ENCODE measurements around the gene CCR9. TPM values are rescaled to one million over a fixed set of nuclear protein-coding genes. Genes with fewer than 3 reads are reported as not detected.

Gene CCR9
- total RNA-seq, 1 donor from 2014 or later = not detected

- no peak overlapping the region for H3K27ac Mint-ChIP-seq (ENCODE audit: unreplicated experiment)
- no peaks in the 10 kb centered on the region for H3K4me1 Mint-ChIP-seq (ENCODE audit: low read depth, unreplicated experiment)
Observed at GRCh38 chr3:45873638-45874037, 12.7 kb upstream of the CCR9 start.

GRCh38 chr3:45874677-45875346 is 11.5 kb upstream of the CCR9 start:
- Mint-ChIP-seq H3K27me3 (ENCODE audit: low read depth, unreplicated experiment) (peaks cover 12% of the 10 kb centered on the region), H3K4me3 (ENCODE audit: unreplicated experiment) (no peak overlapping the region), H3K27ac (ENCODE audit: unreplicated experiment) (no peak overlapping the region), H3K9me3 (ENCODE audit: unreplicated experiment) (peaks cover 2% of the 10 kb centered on the region), H3K36me3 (ENCODE audit: low read depth, unreplicated experiment) (no peaks in the 10 kb centered on the region), H3K4me1 (ENCODE audit: low read depth, unreplicated experiment) (no peaks in the 10 kb centered on the region)
- Histone ChIP-seq H4K20me1 (ENCODE audit: insufficient read depth, low read length) (no peaks in the 10 kb centered on the region), H3K27ac (ENCODE audit: low read depth, low read length) (no peak overlapping the region), H3K27me3 (ENCODE audit: insufficient read depth, low read length) (peaks cover 4% of the 10 kb centered on the region), H3K4me3 (ENCODE audit: insufficient read depth, low read depth, low read length) (no peak overlapping the region), H3K36me3 (ENCODE audit: insufficient read depth, low read length) (no peaks in the 10 kb centered on the region), H3K9me3 (ENCODE audit: insufficient read depth, low read depth, low read length) (no peaks in the 10 kb centered on the region), H3K4me1 (ENCODE audit: insufficient read depth, low read length) (no peaks in the 10 kb centered on the region), H3K4me2 (ENCODE audit: low read length) (no peak overlapping the region), H3K9ac (ENCODE audit: low read length) (no peak overlapping the region), H3K79me2 (ENCODE audit: insufficient read depth, low read length) (no peaks in the 10 kb centered on the region), H2AFZ (ENCODE audit: low read depth, low read length) (no peak overlapping the region)
- TF ChIP-seq, protein P1, sequence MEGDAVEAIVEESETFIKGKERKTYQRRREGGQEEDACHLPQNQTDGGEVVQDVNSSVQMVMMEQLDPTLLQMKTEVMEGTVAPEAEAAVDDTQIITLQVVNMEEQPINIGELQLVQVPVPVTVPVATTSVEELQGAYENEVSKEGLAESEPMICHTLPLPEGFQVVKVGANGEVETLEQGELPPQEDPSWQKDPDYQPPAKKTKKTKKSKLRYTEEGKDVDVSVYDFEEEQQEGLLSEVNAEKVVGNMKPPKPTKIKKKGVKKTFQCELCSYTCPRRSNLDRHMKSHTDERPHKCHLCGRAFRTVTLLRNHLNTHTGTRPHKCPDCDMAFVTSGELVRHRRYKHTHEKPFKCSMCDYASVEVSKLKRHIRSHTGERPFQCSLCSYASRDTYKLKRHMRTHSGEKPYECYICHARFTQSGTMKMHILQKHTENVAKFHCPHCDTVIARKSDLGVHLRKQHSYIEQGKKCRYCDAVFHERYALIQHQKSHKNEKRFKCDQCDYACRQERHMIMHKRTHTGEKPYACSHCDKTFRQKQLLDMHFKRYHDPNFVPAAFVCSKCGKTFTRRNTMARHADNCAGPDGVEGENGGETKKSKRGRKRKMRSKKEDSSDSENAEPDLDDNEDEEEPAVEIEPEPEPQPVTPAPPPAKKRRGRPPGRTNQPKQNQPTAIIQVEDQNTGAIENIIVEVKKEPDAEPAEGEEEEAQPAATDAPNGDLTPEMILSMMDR (IDR thresholded peaks at IDR 0.05; ENCODE audit: insufficient read depth, low read depth, low read length) = no peak
- TF ChIP-seq EZH2 (IDR thresholded peaks at IDR 0.05; ENCODE audit: insufficient read depth, low read length) = no peak
- FAIRE-seq (no peak), DNase-seq (ENCODE audit: low read depth) (no peak)

More at GRCh38 chr3:45873638-45874037, 12.7 kb upstream of the CCR9 start:
- Histone ChIP-seq H3K4me3 (ENCODE audit: insufficient read depth, low read depth, low read length) (no peak overlapping the region), H3K9me3 (ENCODE audit: insufficient read depth, low read depth, low read length) (no peaks in the 10 kb centered on the region), H3K27ac (ENCODE audit: low read depth, low read length) (no peak overlapping the region), H3K4me1 (ENCODE audit: insufficient read depth, low read length) (no peaks in the 10 kb centered on the region), H3K36me3 (ENCODE audit: insufficient read depth, low read length) (no peaks in the 10 kb centered on the region), H2AFZ (ENCODE audit: low read depth, low read length) (no peak overlapping the region), H4K20me1 (ENCODE audit: insufficient read depth, low read length) (no peaks in the 10 kb centered on the region), H3K79me2 (ENCODE audit: insufficient read depth, low read length) (no peaks in the 10 kb centered on the region), H3K4me2 (ENCODE audit: low read length) (no peak overlapping the region), H3K27me3 (ENCODE audit: insufficient read depth, low read length) (peaks cover 4% of the 10 kb centered on the region), H3K9ac (ENCODE audit: low read length) (no peak overlapping the region)
- no peaks in the 10 kb centered on the region for H3K36me3 Mint-ChIP-seq (ENCODE audit: low read depth, unreplicated experiment)
- no peak overlapping the region for H3K4me3 Mint-ChIP-seq (ENCODE audit: unreplicated experiment)
- peaks cover 2% of the 10 kb centered on the region for H3K9me3 Mint-ChIP-seq (ENCODE audit: unreplicated experiment)
- no peak for FAIRE-seq
- no peak for DNase-seq (ENCODE audit: low read depth)
- no peak for TF ChIP-seq EZH2 (IDR thresholded peaks at IDR 0.05; ENCODE audit: insufficient read depth, low read length)
- TF ChIP-seq, protein P1 (IDR thresholded peaks at IDR 0.05; ENCODE audit: insufficient read depth, low read depth, low read length) = no peak
- peaks cover 15% of the 10 kb centered on the region for H3K27me3 Mint-ChIP-seq (ENCODE audit: low read depth, unreplicated experiment)

- Histone ChIP-seq H3K27me3 (ENCODE audit: insufficient read depth, low read length) (peaks cover 4% of the 10 kb centered on the region), H3K9ac (ENCODE audit: low read length) (no peak overlapping the region), H3K4me3 (ENCODE audit: insufficient read depth, low read depth, low read length) (no peak overlapping the region), H3K9me3 (ENCODE audit: insufficient read depth, low read depth, low read length) (no peaks in the 10 kb centered on the region), H3K4me2 (ENCODE audit: low read length) (no peak overlapping the region), H4K20me1 (ENCODE audit: insufficient read depth, low read length) (no peaks in the 10 kb centered on the region), H3K4me1 (ENCODE audit: insufficient read depth, low read length) (peaks cover 3% of the 10 kb centered on the region), H3K79me2 (ENCODE audit: insufficient read depth, low read length) (no peaks in the 10 kb centered on the region), H3K36me3 (ENCODE audit: insufficient read depth, low read length) (no peaks in the 10 kb centered on the region), H3K27ac (ENCODE audit: low read depth, low read length) (no peak overlapping the region), H2AFZ (ENCODE audit: low read depth, low read length) (no peak overlapping the region)
- H3K27ac Mint-ChIP-seq (ENCODE audit: unreplicated experiment) = no peak overlapping the region
- no peak for DNase-seq (ENCODE audit: low read depth)
- no peak for FAIRE-seq
- H3K4me1 Mint-ChIP-seq (ENCODE audit: low read depth, unreplicated experiment) = peaks cover 9% of the 10 kb centered on the region
- H3K4me3 Mint-ChIP-seq (ENCODE audit: unreplicated experiment) = no peak overlapping the region
- H3K9me3 Mint-ChIP-seq (ENCODE audit: unreplicated experiment) = peaks cover 2% of the 10 kb centered on the region
- no peak for TF ChIP-seq EZH2 (IDR thresholded peaks at IDR 0.05; ENCODE audit: insufficient read depth, low read length)
- TF ChIP-seq, protein P1 (IDR thresholded peaks at IDR 0.05; ENCODE audit: insufficient read depth, low read depth, low read length) = no peak
- H3K27me3 Mint-ChIP-seq (ENCODE audit: low read depth, unreplicated experiment) = peaks cover 18% of the 10 kb centered on the region
- no peaks in the 10 kb centered on the region for H3K36me3 Mint-ChIP-seq (ENCODE audit: low read depth, unreplicated experiment)
Observed at GRCh38 chr3:45878124-45878523, 8.2 kb upstream of the CCR9 start.

All from astrocyte (in vitro differentiated cells and primary cell).